HG03097 (cell line): ENCODE results near the gene FAM229B.

Source experiments
- ATAC-seq: cut with Tn5 transposase; IDR thresholded peaks from one replicate; pipeline ENCODE4 v1.9.1; 2021; ENCODE audit not compliant: unreplicated experiment, low FRiP score

The FAM229B gene

DNA sequence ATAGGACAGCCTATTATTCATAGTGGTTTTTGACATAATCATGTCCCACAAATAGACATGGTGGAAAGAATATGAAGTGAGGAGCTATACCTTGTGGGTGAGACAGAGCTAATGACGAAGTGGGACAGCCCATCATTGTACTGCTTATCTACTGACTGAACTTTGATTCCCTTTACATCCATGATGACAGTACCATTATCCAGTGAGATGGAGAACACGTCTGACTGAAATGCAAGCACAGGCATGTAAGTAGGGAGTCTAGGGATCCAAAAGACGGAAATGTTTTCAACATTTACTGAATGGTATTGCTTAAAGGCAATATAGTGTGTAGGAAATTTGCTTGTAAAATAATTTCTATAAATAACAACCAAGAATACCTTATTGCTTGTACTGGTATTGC lies 43.5 kb downstream of the FAM229B start:
- no peak for ATAC-seq

- ATAC-seq, result no peak
Measured at GRCh38 chr6:112139052-112139451, 51.7 kb downstream of the FAM229B start.

DNA sequence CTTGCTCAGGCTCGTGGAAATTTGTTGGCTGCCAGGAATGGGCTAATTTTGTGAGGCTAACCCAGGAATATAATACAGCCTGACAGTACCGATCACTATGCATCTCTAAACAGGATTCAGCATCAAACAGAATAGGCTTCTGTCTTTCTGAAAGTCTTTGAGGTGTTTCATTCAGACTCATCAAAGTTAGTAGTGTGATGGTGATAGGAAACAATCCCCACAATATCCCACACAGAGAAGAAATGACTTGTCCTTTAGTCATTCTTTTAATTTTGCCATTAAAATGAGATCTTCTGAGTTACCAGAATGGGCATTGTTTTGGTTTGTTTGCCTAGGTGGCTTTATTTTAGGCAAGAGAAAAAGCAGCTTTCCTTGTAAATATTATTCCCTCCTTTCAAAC lies 54.3 kb downstream of the FAM229B start:
- no peak for ATAC-seq

GRCh38 chr6:112144145-112144926 lies 56.9 kb downstream of the FAM229B start:
- ATAC-seq, result no peak

- no peak for ATAC-seq
Measured at GRCh38 chr6:112145080-112145573, 57.7 kb downstream of the FAM229B start.

GRCh38 chr6:112148103-112148502 lies 60.7 kb downstream of the FAM229B start:
- no peak for ATAC-seq

- no peak for ATAC-seq
Measured at GRCh38 chr6:112149236-112149635, 61.8 kb downstream of the FAM229B start.

DNA sequence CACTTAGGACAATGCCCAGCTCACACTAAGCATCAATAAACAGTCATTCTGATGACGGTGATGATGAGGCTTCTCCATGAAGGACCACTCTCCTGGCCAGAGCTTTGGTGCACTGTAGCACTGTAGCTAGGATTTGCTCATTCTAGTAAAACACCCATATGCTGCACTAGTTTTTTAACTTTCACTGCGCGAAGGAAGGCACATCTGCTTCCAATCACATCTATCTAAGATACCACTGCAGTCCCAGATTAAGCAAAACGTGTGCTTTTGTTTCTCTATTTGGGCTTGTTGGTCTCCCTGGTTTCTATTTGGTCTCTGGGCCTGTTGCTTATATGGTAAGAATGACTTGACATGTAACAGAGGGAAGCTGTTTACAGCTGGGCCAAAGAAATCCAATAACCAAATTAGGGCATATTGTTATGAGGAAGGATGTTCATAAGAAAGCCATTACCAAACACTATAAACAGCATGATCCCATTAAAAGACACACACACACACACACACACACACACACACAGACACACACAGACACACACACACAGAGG lies 62.4 kb downstream of the FAM229B start:
- no peak for ATAC-seq

DNA sequence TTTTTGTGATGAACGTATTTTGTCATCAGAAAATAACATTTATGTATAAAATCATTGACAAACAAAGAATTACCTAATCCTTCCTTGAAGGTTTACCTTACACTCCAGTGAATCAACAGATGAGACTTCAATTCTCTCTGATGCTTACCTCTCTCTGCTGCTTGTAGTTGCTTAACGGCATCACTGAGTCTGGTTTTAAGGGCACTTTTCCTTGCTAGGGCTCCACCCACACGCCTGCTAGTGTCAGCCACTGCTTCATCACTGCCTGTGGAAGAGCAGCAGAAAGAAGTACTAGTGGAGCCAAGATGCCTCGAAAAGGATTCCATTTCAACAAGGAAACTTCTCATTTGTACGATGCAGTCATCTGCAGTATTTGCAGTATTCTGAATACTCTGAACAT lies 63.0 kb downstream of the FAM229B start:
- ATAC-seq, result no peak
